ENCODE data around the gene TSPAN17.

DNA sequence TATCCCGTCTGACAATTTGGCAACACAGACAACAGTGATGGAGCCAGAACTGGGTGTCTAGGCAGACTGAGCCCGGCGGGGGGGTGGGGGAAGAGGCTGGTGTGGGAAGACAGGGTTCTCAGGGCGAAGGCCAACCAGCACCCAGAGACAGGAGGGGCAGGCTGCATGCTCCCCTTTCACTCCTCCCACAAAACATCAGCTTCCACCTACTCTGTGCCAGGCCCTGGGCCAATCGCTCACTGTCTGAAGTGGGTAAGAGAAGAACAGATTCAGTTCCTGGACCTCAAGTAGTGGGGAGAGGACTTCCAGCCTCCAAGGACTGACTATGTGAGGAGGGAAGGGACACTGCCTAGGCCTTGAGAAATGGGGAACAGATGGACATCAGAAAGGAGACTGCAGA lies 19.7 kb upstream of the TSPAN17 start:
- TF ChIP-seq, protein P1, sequence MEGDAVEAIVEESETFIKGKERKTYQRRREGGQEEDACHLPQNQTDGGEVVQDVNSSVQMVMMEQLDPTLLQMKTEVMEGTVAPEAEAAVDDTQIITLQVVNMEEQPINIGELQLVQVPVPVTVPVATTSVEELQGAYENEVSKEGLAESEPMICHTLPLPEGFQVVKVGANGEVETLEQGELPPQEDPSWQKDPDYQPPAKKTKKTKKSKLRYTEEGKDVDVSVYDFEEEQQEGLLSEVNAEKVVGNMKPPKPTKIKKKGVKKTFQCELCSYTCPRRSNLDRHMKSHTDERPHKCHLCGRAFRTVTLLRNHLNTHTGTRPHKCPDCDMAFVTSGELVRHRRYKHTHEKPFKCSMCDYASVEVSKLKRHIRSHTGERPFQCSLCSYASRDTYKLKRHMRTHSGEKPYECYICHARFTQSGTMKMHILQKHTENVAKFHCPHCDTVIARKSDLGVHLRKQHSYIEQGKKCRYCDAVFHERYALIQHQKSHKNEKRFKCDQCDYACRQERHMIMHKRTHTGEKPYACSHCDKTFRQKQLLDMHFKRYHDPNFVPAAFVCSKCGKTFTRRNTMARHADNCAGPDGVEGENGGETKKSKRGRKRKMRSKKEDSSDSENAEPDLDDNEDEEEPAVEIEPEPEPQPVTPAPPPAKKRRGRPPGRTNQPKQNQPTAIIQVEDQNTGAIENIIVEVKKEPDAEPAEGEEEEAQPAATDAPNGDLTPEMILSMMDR (IDR thresholded peaks at IDR 0.05 in 2 of 3, conservative IDR thresholded peaks at IDR 0.05 in 1 of 3; ENCODE audit: borderline replicate concordance in 1 of 3, insufficient read depth in 1 of 3, low read depth in 2 of 3, low read length in 2 of 3), result no peak
- TF ChIP-seq TCF7L2 (IDR thresholded peaks at IDR 0.05; ENCODE audit: borderline replicate concordance, extremely low read depth, insufficient read depth, insufficient read length) (no peak), RAD21 (IDR thresholded peaks at IDR 0.05; ENCODE audit: low read depth) (no peak)

Measured in HCT116 (cell line).